Measurements from ENCODE around the gene PCBP3. TPM values are rescaled to one million over a fixed set of nuclear protein-coding genes. Genes with fewer than 3 reads are reported as not detected.
"Not testable (repeated sequence)": the region's sequence is repeated elsewhere in the genome, so short reads cannot be mapped to it uniquely, and the experiment has no call there.

Gene PCBP3
- total and polyA plus RNA-seq, 2 of the 8 experiments (the other 6 are each of a cell fraction or from before 2014, with no cell fraction given): 3.5 to 6.3 TPM

DNA sequence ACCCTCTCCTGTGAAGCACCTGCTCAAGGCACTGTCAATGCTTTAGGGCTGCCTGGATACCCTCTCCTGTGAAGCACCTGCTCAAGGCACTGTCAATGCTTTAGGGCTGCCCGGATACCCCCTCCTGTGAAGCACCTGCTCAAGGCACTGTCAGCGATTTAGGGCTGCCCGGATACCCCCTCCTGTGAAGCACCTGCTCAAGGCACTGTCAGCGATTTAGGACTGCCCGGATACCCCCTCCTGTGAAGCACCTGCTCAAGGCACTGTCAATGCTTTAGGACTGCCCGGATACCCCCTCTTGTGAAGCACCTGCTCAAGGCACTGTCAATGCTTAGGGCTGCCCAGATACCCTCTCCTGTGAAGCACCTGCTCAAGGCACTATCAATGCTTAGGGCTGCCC is 33.9 kb upstream of the PCBP3 start:
- POLR2A ChIA-PET (ENCODE audit: partially characterized antibody); H3K23me2 ChIP-seq (ENCODE audit: low read depth, low read length); H3K4ac ChIP-seq (replicated peaks; ENCODE audit: insufficient read length, low read depth, low read length); H2AFZ ChIP-seq (ENCODE audit: low read length); H2BK5ac ChIP-seq (ENCODE audit: low read depth, low read length); H3K14ac ChIP-seq (ENCODE audit: insufficient read length); H4K5ac ChIP-seq (ENCODE audit: insufficient read length, low read depth, low read length); H4K20me1 ChIP-seq (replicated peaks in 1 of 2; ENCODE audit: control insufficient read depth in 1 of 2, insufficient read depth in 2 of 2, low read length in 2 of 2); H2BK12ac ChIP-seq (ENCODE audit: low read depth, low read length); H2AK5ac ChIP-seq (ENCODE audit: low read depth, low read length); H3K36me3 ChIP-seq (ENCODE audit: control insufficient read depth in 2 of 4, insufficient read depth in 4 of 4, low read length in 3 of 4); H3K23ac ChIP-seq (ENCODE audit: insufficient read length); H3K79me1 ChIP-seq (ENCODE audit: low read depth, low read length); H3K9ac ChIP-seq (replicated peaks in 1 of 4; ENCODE audit: extremely low read depth in 1 of 4, low read depth in 3 of 4, low read length in 3 of 4); H4K91ac ChIP-seq (replicated peaks; ENCODE audit: insufficient read length, low read length); H3K18ac ChIP-seq (ENCODE audit: extremely low read depth, low read length); H3K4me1 ChIP-seq (replicated peaks in 1 of 4; ENCODE audit: control insufficient read depth in 3 of 4, insufficient read depth in 4 of 4, low read length in 3 of 4); H2BK20ac ChIP-seq (ENCODE audit: low read length); H3K56ac ChIP-seq (replicated peaks; ENCODE audit: insufficient read length, low read depth, low read length); H3K27ac ChIP-seq (ENCODE audit: low read depth, low read length); CTCF ChIA-PET (ENCODE audit: partially characterized antibody); H3K4me3 ChIP-seq (ENCODE audit: extremely low read depth in 1 of 4, insufficient read depth in 2 of 4, low read depth in 3 of 4, low read length in 4 of 4); H3K79me2 ChIP-seq (ENCODE audit: control insufficient read depth in 1 of 2, insufficient read depth in 2 of 2, low read length in 2 of 2); H2BK15ac ChIP-seq (ENCODE audit: low read length); FAIRE-seq; H4K8ac ChIP-seq (ENCODE audit: extremely low read depth, insufficient read depth, low read length); H3K27me3 ChIP-seq (replicated peaks in 1 of 4; ENCODE audit: control insufficient read depth in 3 of 4, extremely low read depth in 1 of 4, insufficient read depth in 3 of 4, low read length in 3 of 4); H3K9me3 ChIP-seq (ENCODE audit: insufficient read depth in 2 of 2, low read depth in 1 of 2, low read length in 1 of 2); DNase-seq (ENCODE audit: low read depth in 1 of 2, low spot score in 2 of 2); H2BK120ac ChIP-seq (replicated peaks; ENCODE audit: low read depth, low read length); H3K4me2 ChIP-seq (ENCODE audit: insufficient read depth in 1 of 2, low read depth in 2 of 2, low read length in 2 of 2): not testable (repeated sequence)
- 72% methylated on average over 6 of the region's 6 CpGs; no CpG with 5 or more reads in 1 of the 2 experiments for whole genome bisulfite sequencing, 2 experiments (ENCODE audit: extremely low coverage in 1 of 2, insufficient coverage in 1 of 2, insufficient read length in 1 of 2, insufficient replicate concordance in 2 of 2, low coverage in 1 of 2, low lambda C conversion rate in 2 of 2, missing lambda C conversion rate in 1 of 2)
